ENCODE measurements around the gene MIDN.

- no peak for TF ChIP-seq POLR2AphosphoS5 (IDR thresholded peaks at IDR 0.05)
- no peak for TF ChIP-seq CTCF (IDR thresholded peaks at IDR 0.05)
- no peak for TF ChIP-seq POLR2A (IDR thresholded peaks at IDR 0.05)
Measured at GRCh38 chr19:1270854-1271527, 22.6 kb downstream of the MIDN start.
